HG02938 (cell line): ENCODE measurements around the gene OXNAD1.

Experiments used
- ATAC-seq: cut with Tn5 transposase; IDR thresholded peaks from one replicate; pipeline ENCODE4 v1.9.1; 2021; ENCODE audit warnings: mild to moderate bottlenecking, moderate library complexity; ENCODE audit not compliant: unreplicated experiment

Gene OXNAD1

GRCh38 chr3:16272588-16272987 lies 7.6 kb downstream of the OXNAD1 start:
- ATAC-seq = no peak

- ATAC-seq = no peak
Measured at GRCh38 chr3:16273867-16274266, 8.9 kb downstream of the OXNAD1 start.

- no peak for ATAC-seq
Measured at GRCh38 chr3:16277471-16277870, 12.5 kb downstream of the OXNAD1 start.

GRCh38 chr3:16279010-16279801 lies 14.2 kb downstream of the OXNAD1 start:
- no peak for ATAC-seq

- no peak for ATAC-seq
Measured at GRCh38 chr3:16280671-16281070, 15.7 kb downstream of the OXNAD1 start.

- ATAC-seq = no peak
Measured at GRCh38 chr3:16284633-16285032, 19.6 kb downstream of the OXNAD1 start.

- no peak for ATAC-seq
Measured at GRCh38 chr3:16286161-16286560, 21.1 kb downstream of the OXNAD1 start.

GRCh38 chr3:16286751-16287543 lies 21.9 kb downstream of the OXNAD1 start:
- no peak for ATAC-seq

GRCh38 chr3:16288664-16289063 lies 23.7 kb downstream of the OXNAD1 start:
- no peak for ATAC-seq

GRCh38 chr3:16289144-16289889 lies 24.3 kb downstream of the OXNAD1 start:
- no peak for ATAC-seq

- ATAC-seq = no peak
Measured at GRCh38 chr3:16290007-16290826, 25.2 kb downstream of the OXNAD1 start.

- ATAC-seq = no peak
Measured at GRCh38 chr3:16290827-16291196, 25.8 kb downstream of the OXNAD1 start.

- ATAC-seq = no peak
Measured at GRCh38 chr3:16294844-16295243, 29.8 kb downstream of the OXNAD1 start.

- no peak for ATAC-seq
Measured at GRCh38 chr3:16295298-16295890, 30.4 kb downstream of the OXNAD1 start.

- no peak for ATAC-seq
Measured at GRCh38 chr3:16297997-16298885, 33.2 kb downstream of the OXNAD1 start.

GRCh38 chr3:16298891-16299290 lies 33.9 kb downstream of the OXNAD1 start:
- ATAC-seq = no peak

GRCh38 chr3:16299746-16300145 lies 34.7 kb downstream of the OXNAD1 start:
- no peak for ATAC-seq

GRCh38 chr3:16300307-16300706 lies 35.3 kb downstream of the OXNAD1 start:
- no peak for ATAC-seq

GRCh38 chr3:16300881-16301359 lies 35.9 kb downstream of the OXNAD1 start:
- ATAC-seq = peak; percentile 72
